Measurements from ENCODE around the gene MYO9B.
A peak's percentile ranks its signal among the peaks of the same experiment; 100 is the strongest.
"Not testable (repeated sequence)": the region's sequence is repeated elsewhere in the genome, so short reads cannot be mapped to it uniquely, and the experiment has no call there.

Gene MYO9B

DNA sequence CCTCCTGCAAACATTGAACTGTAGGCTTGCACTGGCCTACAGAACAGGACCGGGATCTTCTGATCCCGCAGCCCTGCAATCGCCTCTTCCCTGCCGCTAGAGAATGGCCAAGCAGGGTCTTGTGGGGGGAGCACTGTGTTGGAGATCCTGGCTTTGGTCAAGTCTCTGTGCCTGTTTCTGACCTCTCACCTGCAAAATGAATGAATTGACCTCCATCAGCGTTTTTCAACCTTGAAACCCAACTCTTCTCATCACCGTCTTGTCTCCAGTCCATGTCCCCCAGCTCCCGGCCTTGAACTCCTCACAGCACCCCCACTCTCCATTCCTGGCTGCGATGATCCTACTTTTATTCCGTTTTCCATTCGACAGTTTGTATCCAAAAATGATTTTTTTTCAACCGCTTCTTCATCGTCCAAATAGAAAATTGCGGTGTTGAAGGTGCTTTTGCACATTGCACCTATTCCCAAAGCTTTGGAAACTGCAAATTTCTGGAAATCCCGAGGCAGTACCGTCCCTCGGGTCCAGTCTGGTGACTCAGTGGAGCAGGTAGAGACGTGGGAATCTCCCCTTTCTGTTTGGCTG is 2.0 kb downstream of the MYO9B start:
- peaks cover 63% of the 10 kb centered on the region for H3K36me3 Mint-ChIP-seq
- no peak overlapping the region for H3K27ac Mint-ChIP-seq
- DNase-seq (ENCODE audit: low spot score in 2 of 2) (no peak), ATAC-seq (no peak)
- H3K4me1 Mint-ChIP-seq = peaks cover 81% of the 10 kb centered on the region
- H3K4me3 Mint-ChIP-seq = peak overlapping the region; percentile 99
- H3K9me3 Mint-ChIP-seq = no peaks in the 10 kb centered on the region

DNA sequence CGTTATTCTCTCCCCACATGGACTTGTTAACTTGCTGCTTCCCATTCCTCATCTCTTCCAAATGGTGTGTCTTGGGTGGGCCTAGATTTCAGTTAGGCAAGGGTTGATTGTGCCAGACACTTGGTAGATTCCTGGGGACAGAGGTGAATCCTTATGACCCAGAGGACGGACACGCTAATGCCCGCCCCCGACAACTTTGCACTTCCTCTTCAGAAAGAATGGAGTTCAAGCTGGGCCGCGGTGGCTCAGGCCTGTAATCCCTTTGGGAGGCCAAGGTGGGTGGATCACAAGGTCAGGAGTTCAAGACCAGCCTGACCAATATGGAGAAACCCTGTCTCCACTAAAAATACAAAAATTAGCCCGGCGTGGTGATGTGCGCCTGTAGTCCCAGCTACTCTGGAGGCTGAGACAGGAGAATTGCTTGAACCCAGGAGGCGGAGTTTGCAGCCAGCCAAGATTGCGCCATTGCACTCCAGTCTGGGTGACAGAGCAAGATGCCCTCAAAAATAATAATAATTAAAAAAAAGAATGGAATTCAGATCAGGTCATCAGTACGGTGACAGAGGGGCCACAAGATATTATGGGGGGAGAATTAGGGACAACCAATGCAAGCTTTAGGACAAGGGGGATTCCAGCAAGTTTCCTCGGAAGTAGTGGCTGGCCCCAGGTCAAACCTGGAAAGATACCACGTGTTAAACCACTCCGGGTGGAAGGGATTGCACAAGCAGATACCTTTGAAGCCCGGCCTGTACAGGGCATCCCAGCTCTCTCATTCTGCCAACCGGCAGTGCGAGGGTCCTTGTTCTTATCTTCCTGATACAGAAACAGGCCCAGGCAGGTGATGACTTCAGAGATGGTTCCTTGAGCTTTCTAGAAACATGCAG is 2.7 kb downstream of the MYO9B start:
- DNase-seq (ENCODE audit: low spot score in 2 of 2) (no peak), ATAC-seq (no peak)
- Mint-ChIP-seq H3K36me3 (peaks cover 63% of the 10 kb centered on the region), H3K9me3 (no peaks in the 10 kb centered on the region), H3K4me3 (peak overlapping the region; percentile 99), H3K4me1 (peaks cover 82% of the 10 kb centered on the region), H3K27ac (no peak overlapping the region)

DNA sequence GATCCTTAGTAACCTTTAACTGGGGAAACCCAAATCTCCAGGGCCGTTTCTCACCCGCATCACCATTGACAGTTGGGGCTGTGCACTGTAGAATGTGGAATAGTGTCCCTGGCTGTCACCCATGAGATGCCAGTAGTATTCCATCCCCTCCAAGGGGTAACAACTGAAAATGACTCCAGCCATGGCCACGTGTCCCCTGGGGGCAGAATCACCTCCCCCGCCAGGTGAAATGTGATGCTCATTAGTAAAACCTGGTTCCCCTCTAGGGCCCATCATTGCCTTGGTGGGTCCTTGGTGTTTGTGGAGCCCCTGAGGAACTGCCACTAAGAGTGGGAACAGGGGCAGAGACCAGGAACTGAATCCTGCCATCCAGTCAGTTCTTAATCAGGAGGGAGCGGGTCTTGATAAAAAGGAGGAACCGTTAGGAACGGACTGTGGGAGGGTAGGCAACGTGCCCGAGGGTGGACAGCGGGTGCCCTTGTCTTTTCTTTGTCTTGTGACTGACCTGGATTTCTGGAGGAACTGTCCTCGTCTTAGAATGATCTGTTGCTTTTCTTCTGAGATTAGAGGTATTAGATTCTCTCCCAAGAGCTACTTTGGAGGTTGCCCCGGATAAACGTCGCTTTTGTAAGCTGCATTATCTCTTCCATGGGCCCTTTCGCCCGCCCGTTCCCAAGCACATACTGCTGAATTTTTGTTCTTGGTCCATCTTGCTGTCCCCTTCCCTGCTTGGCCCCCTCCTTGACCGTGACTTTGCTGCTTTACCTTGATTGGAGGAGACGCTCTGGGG is 3.5 kb downstream of the MYO9B start:
- DNase-seq (ENCODE audit: low spot score in 2 of 2) (no peak), ATAC-seq (no peak)
- H3K27ac Mint-ChIP-seq = peak overlapping the region; percentile 89
- H3K4me1 Mint-ChIP-seq = peaks cover 74% of the 10 kb centered on the region
- peaks cover 63% of the 10 kb centered on the region for H3K36me3 Mint-ChIP-seq
- H3K4me3 Mint-ChIP-seq = peak overlapping the region; percentile 99
- H3K9me3 Mint-ChIP-seq = no peaks in the 10 kb centered on the region

DNA sequence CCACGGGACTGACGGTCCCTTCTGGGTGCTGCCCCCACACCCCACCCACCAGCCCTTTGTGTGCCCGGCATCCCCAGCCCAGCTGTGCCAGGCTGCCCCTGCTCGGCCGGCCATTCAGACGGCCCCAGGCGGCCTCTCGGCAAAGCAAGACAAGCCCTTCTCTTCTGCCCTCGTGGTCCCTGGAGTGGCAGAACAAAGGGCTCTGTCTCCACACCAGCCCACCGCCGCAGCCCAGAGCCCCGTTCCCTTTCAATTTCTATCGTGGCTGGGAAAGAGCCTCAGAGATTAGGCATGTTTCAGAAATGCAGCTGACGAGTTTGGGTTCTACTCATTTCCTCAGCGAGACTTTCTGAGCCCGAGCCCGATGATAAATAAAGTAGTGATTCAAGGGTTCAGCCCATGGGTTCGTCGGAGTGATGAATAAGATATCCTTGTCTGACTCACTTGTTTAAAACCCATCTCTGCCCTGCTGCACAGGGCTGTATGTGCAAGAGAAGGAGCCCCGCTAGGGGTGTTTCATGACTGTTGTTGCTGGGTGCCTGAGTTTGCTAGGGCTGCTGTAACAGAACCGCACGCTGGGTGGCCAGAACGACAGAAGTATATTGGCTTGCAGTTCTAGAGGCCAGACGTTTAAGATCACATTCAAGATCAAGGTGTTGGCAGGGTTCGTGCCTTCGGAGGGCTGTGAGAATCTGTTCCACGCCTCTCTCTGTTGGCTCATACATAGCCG is 4.3 kb downstream of the MYO9B start:
- ATAC-seq = peak; percentile 89
- H3K9me3 Mint-ChIP-seq = no peaks in the 10 kb centered on the region
- peak overlapping the region; percentile 99 for H3K4me3 Mint-ChIP-seq

DNA sequence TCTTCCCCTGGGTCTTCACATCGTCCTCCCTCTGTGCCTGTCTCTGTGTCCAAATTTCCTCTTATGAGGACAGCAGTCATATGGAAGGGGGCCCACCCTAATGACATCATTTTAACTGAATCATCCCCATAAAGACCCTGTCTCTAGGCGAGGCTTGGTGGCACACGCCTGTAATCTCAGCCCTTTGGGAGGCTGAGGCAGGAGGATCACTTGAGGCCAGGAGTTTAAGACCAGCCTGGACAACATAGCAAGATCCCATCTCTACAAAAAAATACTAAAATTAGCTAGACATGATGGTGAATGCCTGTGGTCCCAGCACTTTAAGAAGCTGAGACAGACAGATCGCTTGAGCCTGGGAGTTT is 4.8 kb downstream of the MYO9B start:
- H3K4me3 Mint-ChIP-seq = peak overlapping the region; percentile 99

More for the DNA sequence above, 4.3 kb downstream of the MYO9B start:
- H3K4me1 Mint-ChIP-seq = peaks cover 70% of the 10 kb centered on the region
- DNase-seq (ENCODE audit: low spot score in 2 of 2) = peak; percentile 45 to 84
- H3K36me3 Mint-ChIP-seq = peaks cover 66% of the 10 kb centered on the region
- H3K27ac Mint-ChIP-seq = peak overlapping the region; percentile 89

DNA sequence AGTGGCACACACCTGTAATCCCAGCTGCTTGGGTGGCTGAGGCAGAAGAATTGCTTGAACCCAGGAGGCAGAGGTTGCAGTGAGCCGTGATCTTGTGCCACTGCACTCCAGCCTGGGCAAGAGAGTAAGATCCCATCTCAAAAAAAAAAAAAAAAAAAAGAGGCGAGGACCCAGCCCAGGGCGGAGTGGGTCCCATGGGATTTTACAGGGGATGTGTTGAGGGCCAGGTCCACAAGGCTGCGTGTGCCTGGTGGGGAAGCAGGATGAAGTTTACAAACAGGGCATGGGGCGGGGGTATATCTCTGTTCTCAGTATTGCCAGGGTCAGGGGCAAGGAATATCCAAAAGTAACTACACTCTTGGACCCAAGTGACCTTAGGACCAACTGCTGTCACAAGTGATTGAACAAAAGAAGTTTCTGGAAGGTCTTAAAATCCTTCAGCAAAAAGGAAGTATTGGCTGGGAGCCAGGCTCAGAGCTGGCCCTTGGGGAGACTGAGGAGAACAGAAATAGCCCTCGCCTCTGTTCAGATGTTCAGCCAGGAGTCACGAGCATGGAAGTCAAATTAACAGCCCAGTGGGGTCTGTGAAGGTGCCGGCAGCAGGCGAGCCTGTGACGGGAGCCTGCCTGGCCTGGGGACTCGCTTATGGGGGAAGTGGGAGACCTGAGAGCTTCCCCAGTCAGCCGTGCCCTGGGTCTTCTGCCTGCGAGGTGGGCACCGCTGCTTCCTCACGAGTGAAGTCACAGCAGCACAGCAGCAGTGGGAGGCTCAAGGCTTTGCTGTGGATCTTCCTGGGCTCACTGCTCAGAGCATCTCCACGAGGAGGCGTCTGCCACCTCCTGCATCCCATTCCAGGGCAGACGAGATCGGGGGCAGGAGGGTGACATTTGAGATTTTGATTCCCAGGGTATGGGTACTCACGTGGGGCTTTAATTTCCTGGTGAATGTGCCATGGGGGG is 6.4 kb downstream of the MYO9B start:
- Mint-ChIP-seq H3K4me3 (no peak overlapping the region), H3K9me3 (no peaks in the 10 kb centered on the region), H3K36me3 (peaks cover 66% of the 10 kb centered on the region), H3K4me1 (peaks cover 73% of the 10 kb centered on the region), H3K27ac (peak overlapping the region; percentile 87)
- DNase-seq (ENCODE audit: low spot score in 2 of 2) (no peak), ATAC-seq (no peak)

More for the DNA sequence above, 4.8 kb downstream of the MYO9B start:
- DNase-seq (ENCODE audit: low spot score in 2 of 2) (no peak), ATAC-seq (no peak)
- Mint-ChIP-seq H3K36me3 (peaks cover 67% of the 10 kb centered on the region), H3K9me3 (no peaks in the 10 kb centered on the region), H3K27ac (peak overlapping the region; percentile 89), H3K4me1 (peaks cover 74% of the 10 kb centered on the region)

DNA sequence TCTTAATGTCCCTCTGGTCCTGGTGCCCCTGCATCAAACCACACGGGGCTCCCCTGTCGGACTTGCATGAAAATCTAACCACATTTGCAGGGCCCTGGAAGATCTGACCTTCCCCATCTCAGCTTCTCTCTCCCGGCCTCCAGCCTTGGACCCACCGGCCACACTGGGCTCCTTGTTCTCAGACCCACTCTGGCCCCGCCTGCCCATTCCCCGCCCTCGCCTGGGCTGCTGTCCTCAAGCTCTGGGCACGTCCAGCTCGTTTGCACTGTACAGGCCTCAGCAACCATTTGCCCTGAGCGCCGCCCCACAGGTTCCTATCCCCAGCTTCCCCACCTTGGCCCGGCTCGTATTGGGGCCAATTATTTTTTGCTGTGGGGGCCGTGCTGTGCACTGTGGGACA is 10.5 kb downstream of the MYO9B start:
- H3K4me3 Mint-ChIP-seq = no peak overlapping the region
- peak overlapping the region; percentile 19 for H3K27ac Mint-ChIP-seq
- ATAC-seq = no peak
- no peaks in the 10 kb centered on the region for H3K9me3 Mint-ChIP-seq
- DNase-seq (ENCODE audit: low spot score in 2 of 2) = no peak
- H3K36me3 Mint-ChIP-seq = peaks cover 73% of the 10 kb centered on the region
- peaks cover 74% of the 10 kb centered on the region for H3K4me1 Mint-ChIP-seq

DNA sequence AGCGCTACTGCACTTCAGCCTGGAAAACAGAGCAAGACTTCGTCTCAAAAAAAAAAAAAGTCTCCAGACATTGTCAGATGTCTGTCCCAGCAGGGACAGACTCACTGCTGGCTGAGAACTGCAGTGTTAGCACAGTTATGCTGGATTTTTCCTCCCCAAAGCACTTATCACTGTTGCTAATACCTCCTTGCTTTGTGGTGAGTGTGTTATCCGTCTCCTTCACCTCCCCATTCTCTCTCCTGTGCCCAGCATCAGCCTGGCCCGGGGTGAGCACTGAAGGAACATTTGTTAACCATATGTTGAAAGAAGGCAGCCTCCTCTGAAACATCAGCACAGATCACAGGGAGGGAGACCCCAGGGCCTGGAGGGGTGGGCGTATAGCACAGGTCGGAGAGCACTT is 11.3 kb downstream of the MYO9B start:
- Mint-ChIP-seq H3K4me1 (peaks cover 77% of the 10 kb centered on the region), H3K27ac (peak overlapping the region; percentile 19), H3K4me3 (no peak overlapping the region), H3K9me3 (no peaks in the 10 kb centered on the region), H3K36me3 (peaks cover 70% of the 10 kb centered on the region)
- no peak for DNase-seq (ENCODE audit: low spot score in 2 of 2)
- ATAC-seq = no peak

DNA sequence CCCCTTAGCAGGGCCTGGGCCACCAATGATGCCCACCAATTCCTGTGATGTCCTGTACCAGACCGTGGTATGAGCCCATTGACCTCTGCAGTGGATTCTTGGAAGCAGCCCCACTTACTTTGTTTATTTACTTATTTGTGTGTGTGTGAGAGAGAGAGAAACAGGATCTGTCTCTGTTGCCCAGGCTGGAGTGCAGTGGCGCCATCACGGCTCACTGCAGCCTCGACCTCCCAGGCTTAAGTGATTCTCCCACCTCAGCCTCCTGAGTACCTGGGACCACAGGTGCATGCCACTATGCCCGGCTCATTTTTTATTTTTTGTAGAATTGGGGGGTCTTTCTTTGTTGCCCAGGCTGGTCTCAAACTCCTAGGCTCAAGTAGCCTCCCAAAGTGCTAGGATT is 13.0 kb downstream of the MYO9B start:
- no peaks in the 10 kb centered on the region for H3K9me3 Mint-ChIP-seq
- no peak for DNase-seq (ENCODE audit: low spot score in 2 of 2)
- H3K4me1 Mint-ChIP-seq = peaks cover 64% of the 10 kb centered on the region
- no peak overlapping the region for H3K4me3 Mint-ChIP-seq
- no peak for ATAC-seq
- peak overlapping the region; percentile 45 for H3K27ac Mint-ChIP-seq
- peaks cover 60% of the 10 kb centered on the region for H3K36me3 Mint-ChIP-seq

DNA sequence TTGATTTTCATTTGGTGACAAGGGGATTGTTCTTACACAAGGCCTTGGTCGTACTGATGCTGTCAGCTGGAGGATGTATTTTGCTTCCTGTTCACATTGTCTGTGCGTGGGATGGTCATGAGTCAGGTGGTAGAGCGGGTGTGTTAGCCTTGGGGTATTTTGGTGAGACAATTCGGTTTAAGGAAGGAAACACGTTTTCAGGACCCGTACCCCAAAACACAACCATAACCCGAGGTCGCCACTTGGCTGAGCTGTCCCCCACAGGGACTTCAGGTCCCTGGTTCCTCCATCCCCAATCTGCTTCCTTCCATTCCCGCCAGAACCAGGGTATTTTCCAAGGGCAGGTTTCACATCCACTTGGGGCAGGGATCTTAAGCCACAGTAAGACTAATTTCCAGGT is 15.0 kb downstream of the MYO9B start:
- H3K9me3 Mint-ChIP-seq = no peaks in the 10 kb centered on the region
- peaks cover 72% of the 10 kb centered on the region for H3K4me1 Mint-ChIP-seq
- peak overlapping the region; percentile 69 for H3K27ac Mint-ChIP-seq
- H3K36me3 Mint-ChIP-seq = peaks cover 53% of the 10 kb centered on the region
- H3K4me3 Mint-ChIP-seq = peak overlapping the region; percentile 43
- ATAC-seq (peak; percentile 92), DNase-seq (ENCODE audit: low spot score in 2 of 2) (no peak)

DNA sequence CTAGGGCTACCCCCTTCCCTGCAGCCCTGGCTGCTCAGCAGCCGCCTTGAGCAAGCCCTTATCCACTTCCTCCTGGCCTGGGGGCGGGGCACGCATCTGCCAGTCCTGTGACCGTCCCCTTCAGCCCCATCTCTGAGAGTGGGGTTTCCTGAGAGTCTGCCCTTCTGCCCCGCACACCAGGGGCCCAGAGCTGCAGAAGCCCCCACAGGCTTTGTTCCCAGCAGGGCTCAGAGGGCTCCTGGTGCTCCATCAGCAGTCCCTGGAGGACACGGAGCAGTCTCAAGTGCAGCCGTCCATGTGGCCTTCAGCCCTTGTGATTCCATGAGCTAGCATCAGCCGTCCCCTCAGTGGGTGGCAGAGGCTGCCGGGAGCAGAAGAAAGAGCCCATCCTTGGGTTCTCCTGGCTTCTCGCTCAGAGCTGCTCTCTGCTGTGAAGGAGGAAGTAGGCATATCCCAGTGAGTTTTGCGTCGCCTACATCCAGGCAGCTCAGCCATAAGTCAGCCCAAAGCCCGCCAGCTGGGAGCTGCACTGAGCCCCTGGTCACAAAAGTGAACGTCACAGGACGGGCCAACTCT is 16.3 kb downstream of the MYO9B start:
- no peak overlapping the region for H3K4me3 Mint-ChIP-seq
- DNase-seq (ENCODE audit: low spot score in 2 of 2) (no peak), ATAC-seq (no peak)
- no peaks in the 10 kb centered on the region for H3K9me3 Mint-ChIP-seq
- peaks cover 69% of the 10 kb centered on the region for H3K4me1 Mint-ChIP-seq
- H3K36me3 Mint-ChIP-seq = peaks cover 52% of the 10 kb centered on the region
- H3K27ac Mint-ChIP-seq = peak overlapping the region; percentile 45

DNA sequence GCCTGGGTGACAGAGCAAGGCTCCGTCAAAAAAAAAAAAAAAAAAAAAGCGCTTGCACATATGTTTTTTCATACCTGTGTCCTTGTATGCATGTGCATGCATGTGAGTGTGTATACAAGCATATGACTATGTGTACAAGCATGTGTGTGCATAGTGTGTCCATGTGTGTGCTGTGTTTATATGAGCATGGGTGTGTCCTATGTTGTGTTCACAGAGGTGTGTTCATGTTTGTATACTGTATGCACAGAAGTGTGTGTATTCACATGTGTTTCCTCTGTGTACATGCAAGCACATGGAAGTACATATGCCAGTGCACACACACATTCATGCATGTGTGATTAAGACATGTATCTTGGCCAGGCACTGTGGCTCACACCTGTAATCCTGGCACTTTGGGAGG is 17.1 kb downstream of the MYO9B start:
- ATAC-seq = no peak
- Mint-ChIP-seq H3K36me3 (peaks cover 47% of the 10 kb centered on the region), H3K9me3 (no peaks in the 10 kb centered on the region), H3K27ac (no peak overlapping the region), H3K4me3 (no peak overlapping the region), H3K4me1 (peaks cover 67% of the 10 kb centered on the region)
- DNase-seq (ENCODE audit: low spot score in 2 of 2) = no peak

DNA sequence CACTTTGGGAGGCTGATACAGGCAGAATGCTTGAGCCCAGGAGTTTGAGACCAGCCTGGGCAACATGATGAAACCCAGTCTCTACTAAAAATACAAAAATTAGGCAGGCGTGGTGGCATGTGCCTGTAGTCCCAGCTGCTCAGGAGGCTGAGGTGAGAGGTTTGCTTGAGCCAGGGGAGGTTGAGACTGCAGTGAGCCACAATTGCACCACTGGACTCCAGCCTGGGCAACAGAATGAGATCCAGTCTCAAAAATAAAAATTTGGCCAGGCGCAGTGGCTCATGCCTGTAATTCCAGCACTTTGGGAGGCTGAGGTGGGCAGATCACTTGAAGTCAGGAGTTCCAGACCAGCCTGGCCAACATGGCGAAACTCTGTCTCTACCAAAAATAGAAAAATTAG is 19.1 kb downstream of the MYO9B start:
- DNase-seq (ENCODE audit: low spot score in 2 of 2); ATAC-seq; H3K9me3 Mint-ChIP-seq; H3K4me3 Mint-ChIP-seq: not testable (repeated sequence)
- Mint-ChIP-seq H3K4me1 (peaks cover 67% of the 10 kb centered on the region), H3K27ac (peak overlapping the region; percentile 67), H3K36me3 (peaks cover 51% of the 10 kb centered on the region)

Measured in stimulated activated effector memory CD8-positive, alpha-beta T cell treated with anti-CD3 and anti-CD28 coated beads, Interleukin-12 subunit alpha, Interleukin-12 subunit beta, amount 100 ng/mL, for 72 hours (primary cell).